ENCODE measurements around the gene PPM1H.

The PPM1H gene

GRCh38 chr12:62792236-62792870, 142.6 kb downstream of the PPM1H start:
- FAIRE-seq: no peak

- no peak for FAIRE-seq
Measured at GRCh38 chr12:62789851-62790250, 145.1 kb downstream of the PPM1H start.

DNA sequence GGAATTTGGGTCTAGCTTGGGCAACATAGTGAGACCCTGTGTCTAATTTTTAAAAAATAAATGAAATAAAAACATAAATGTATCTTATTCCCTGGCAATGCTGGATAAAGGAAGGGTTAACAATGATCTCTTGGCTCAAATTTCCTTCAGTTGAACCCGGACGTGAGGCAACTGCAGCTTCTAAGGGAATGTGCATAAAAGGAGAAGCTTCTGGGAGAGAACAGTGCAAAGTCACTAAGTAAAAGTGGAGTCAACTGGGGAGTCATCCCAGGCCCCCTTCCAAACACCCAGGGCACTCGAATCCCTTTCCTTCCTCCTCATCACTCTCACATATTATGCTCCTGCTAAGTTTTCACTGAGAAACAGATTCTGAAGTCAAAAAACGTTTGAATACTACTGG, 147.3 kb downstream of the PPM1H start:
- FAIRE-seq: peak; percentile 74

DNA sequence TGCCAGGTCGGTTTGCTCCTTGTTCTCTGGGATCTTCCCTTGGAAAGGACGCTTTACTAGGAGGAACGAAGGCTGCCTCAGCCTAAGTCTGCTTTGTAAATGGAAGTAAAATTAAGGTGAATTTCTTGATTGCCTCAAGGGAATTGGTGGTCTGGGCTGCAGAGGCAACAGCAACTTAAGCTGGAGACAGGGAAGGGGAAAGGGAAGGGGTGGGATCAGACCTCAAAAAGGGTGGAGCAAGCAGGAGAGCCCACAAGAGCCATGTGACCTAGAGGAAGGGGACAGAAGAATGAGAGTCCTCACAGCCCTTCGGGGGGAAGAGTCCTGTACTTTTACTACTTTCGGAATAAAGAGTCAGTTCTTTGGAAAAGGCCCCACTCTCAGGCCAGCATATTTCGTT, 147.9 kb downstream of the PPM1H start:
- no peak for FAIRE-seq

DNA sequence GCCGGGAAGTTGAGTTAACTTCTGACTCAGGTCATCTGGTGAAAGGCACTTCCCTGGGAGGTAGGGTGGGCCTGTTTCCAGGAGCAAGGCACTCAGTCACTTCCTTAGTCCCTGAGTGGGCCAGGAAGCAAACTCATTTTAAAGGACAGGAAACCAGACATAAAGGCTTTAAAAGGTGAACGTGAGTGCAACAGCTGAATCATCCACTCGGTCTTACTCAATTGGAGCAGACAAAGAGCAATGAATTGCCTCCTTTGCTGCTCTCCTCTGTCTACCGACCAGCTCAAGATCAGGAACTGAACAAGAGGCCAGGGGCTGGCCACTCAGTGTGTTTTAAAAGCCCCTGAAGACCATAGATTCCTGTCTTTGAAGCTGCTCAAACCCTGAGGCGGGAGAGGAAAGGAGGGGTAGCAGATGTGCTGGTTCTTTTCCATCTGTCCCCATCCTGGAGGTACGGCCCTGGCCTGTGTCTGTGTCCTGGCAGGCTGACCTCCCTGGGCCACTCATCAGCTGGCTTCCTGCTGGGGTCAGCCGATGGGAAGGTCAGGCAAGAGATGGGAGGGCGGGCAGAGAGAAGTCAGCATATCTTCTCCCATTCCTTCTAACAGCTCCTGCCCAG, 148.9 kb downstream of the PPM1H start:
- FAIRE-seq: peak; percentile 95

DNA sequence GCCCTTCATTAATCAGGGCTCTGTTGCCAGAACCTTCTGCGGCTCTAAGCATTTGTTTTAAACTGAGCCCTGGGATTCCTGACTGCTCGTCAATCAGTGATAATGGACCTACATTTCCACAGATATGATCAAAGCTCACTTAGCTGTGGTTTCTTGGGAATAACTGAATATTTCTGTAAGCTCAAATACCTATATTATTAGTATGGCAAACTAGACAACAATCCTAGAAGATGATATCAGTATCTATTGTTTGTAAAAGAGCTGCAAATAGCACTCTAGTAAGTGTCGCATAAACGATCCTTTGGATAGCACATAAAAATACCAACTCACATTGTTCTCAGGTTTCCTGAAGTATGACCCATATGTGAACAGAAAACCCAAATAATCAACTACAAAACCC, 150.4 kb downstream of the PPM1H start:
- FAIRE-seq: no peak

GRCh38 chr12:62783881-62784280, 151.1 kb downstream of the PPM1H start:
- FAIRE-seq: no peak

DNA sequence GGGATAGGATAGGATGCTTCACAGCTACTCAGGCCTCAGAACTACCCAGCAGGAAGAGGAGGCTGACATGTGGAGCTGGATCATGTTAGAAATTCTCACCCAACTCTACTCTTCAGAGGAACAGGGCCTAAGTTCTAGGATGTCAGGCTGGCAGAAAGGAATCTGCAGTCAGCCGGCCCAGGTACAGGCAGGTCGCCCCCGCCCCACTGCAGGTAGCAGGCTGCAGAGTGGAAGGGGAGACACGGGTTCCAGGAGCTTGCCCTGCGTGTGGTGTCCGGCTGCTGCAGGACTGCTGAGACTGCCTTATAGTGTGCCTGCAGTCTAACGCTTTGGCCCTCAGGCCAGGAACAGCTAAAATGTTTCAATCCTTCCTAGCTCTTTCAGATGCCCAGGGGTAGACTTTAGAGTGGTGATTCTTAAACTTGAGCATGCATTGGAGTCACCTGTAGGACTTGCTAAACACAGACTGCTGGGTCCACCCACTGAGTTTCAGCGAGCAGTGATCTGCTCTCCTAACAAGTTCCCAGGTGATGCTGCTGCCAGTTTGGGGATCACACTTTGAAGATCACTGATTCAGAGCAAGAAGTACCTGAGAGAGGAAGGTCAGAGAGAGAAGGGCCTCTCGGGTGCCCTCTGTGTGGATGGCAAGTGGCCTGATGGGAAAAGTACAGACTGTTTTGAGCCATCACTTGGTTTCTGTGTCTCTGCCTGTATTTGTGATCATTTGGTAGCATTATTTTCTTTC, 153.6 kb downstream of the PPM1H start:
- FAIRE-seq: no peak

DNA sequence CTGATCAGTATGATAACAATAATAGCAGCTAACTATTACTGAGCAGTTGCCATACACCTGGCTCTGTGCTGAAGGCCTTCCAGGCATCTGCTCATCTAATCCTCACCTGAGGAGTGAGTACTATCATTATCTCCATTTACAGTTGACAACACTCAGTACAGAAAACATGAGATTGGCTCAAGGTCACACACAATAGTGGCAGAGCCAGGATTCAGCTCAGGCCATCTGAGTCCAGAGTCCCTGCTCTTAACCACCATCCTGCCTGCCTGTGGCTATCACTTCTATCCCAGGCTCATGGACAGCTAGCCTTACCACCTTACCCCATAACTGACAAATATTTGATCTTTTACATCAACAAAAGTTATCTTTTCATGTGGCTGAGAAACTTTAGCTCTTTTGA, 155.5 kb downstream of the PPM1H start:
- FAIRE-seq: no peak

- no peak for FAIRE-seq
Measured at GRCh38 chr12:62778187-62778586, 156.8 kb downstream of the PPM1H start.

DNA sequence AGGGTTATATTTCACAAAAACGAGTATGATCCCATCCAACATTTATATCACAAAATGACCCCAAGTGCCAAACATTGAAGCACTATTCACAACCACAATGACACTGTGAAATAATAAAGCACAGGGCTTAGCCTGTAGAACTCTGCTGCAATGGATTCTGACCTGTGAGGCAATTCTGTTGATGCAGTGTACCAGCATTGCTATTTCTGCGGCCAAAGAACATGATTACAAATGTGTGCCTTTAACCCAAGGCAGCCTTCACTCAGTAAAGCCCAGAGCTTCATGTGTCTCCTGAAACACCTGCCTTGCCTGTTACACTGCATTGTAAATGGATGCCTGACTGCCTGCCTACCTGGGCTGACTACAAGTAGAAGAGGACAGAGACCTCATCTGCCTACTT, 158.0 kb downstream of the PPM1H start:
- FAIRE-seq: no peak

DNA sequence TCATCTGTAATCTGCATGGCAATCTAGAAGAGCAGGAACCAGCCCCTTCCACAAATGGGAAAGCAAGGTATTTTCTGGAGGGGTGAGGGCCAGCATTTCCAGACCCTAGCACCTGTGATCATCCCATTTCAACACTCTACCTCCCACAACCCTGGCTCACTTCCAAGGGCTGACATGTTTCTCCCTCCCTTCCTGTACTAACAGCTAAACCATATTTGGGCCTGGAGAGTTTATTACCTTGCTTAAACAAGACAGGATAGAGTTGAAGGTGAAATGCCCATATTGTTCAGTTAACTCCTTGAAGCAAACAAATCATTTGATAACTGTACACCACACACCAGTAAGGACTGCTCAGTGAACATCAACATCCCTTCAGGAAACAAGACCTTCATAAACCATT, 158.4 kb downstream of the PPM1H start:
- no peak for FAIRE-seq

DNA sequence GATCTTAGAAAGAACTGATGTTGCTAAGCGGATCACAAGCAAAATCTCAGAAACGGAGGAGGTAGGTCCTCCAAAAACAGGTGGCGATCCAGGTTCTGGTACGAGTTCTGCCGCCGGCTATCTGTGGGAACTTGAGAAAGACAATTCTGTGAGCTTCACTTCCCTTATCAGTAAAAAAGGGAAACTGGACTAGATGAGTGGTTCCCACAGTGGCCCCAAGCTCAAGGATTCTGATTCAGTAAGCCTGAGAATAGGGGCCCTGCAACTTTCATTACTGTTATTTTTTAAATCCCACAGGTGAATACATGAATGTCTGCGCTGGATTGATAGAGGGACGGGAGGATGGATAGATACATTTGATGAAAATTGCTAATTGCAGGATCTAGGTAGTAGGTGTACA, 160.2 kb downstream of the PPM1H start:
- FAIRE-seq: no peak

DNA sequence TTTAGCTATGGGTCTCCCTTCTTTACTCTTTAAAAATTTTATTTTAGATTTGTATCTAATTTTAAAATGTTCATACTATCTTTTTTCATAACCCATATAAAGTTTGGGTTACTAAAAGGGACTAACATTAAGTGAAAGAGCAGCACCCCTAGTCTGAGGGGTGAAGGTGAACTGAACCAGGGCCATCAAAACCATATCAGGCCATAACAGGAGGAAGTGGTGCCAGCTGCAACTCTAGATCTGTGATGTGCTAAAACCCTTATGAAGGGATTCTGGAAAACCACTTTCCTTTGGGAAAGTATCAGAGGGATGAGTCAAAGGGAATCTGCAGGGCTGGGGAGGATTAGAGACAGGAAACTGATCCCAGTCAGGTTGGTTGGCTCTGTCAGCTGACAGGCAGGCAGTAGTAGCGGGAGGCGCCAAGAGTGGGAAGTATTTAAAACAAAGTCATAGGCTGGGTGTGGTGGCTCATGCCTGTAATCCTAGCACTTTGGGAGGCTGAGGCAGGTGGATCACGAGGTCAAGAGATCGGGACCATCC, 162.5 kb downstream of the PPM1H start:
- no peak for FAIRE-seq

DNA sequence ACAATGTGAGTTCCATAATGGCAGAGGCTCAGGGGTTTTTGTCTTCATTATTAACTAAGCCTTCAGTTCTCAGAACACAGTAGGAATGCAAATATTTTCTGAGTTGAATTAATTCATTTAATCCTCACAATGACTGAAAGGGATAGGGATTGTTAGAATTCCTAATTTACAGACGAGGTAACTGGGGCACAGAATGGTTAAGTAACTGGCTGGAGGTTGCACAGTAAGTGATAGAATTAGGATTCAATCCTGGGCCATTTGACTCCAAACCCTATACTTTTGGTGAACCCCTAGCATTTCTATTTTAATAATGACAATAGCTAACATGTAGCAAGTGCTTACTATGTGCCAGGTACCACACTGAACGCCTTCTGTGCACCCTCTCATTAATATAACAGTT, 163.1 kb downstream of the PPM1H start:
- FAIRE-seq: no peak

DNA sequence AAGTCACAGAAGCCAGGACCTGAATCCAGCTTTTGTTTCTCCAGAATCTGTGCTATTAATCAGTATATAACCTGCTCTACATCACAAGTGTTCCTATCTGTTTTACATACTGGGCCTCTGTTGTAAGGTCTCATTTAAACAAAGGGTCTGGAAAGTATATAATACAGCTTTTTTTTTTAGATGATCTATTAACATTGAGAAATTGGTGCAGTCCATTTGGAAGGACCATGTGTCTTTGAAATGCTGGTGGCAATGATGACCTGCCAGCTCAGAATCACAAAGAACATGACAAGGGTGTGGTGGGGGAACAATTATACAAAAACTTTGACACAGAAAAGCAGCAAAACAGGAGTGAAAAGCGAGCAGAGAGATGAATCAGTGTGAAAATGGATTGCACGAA, 164.6 kb downstream of the PPM1H start:
- FAIRE-seq: no peak

GRCh38 chr12:62769076-62769619, 165.8 kb downstream of the PPM1H start:
- no peak for FAIRE-seq

DNA sequence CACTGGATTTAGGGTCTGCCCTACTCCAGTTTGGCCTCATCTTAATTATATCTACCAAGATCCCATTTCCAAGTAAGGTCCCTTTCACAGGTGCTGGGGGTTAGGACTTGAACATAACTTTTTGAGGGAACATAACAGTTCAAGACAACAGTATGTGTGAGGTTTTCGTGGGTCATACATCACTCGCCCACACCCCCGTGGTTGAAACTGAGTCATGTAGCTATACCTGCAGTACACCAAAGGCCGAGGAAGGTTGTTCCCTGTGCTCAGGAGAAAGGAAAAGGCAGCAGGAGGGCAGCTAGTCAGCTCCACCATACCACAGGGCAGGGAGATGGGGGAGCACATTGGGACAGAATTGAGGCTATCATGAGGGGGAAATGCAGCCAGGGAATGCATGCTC, 167.0 kb downstream of the PPM1H start:
- FAIRE-seq: no peak

GRCh38 chr12:62767496-62767895, 167.5 kb downstream of the PPM1H start:
- FAIRE-seq: no peak

- no peak for FAIRE-seq
Measured at GRCh38 chr12:62766496-62766895, 168.5 kb downstream of the PPM1H start.

DNA sequence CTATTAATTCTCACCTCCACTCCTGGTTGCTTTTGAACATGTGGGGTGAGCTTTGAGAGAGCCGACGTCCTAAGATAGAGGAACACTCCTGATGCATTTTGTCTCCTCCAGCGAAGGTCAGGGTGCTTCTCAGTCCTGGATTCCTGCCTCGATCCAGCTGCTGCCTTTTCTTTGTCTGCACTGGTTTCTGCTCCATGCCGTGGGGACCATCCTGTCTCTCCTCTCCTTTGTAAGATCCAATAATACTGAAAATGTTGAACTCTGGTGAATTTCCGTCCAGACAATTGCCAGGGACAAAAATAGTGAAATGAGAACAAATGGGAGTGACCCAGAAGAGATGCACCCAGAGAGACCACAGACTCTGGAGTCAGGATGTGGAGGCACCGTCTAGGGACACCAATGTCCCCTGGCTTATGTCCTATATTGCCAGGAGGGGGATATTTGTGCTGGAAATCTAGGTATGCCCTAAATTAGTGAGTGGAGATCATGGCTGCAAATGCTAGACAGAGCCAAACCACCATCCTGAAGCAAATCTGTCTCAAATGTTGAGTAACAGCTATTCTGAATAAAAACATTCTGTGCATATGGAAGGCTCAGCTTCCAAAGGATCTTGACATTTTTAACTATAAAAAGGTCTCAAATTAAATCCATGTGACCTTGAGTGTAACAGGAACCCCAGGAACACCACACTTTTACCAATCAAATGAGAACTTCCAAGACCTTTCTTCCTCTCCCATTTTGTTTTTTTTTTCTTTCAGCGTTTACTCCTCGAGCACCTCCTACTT, 170.9 kb downstream of the PPM1H start:
- no peak for FAIRE-seq

GRCh38 chr12:62763312-62763711, 171.6 kb downstream of the PPM1H start:
- no peak for FAIRE-seq

- no peak for FAIRE-seq
Measured at GRCh38 chr12:62762645-62763044, 172.3 kb downstream of the PPM1H start.
